ENCODE results near the gene CDKN2B.

CDKN2B gene

GRCh38 chr9:22005702-22006606, 3.2 kb downstream of the CDKN2B start:
- no peaks in the 10 kb centered on the region for H3K79me2 ChIP-seq
- H3K4me2 ChIP-seq (ENCODE audit: low read length), result no peak overlapping the region
- TF ChIP-seq CTCF (IDR thresholded peaks at IDR 0.05), result no peak
- no peak overlapping the region for H3K27ac ChIP-seq
- H3K36me3 ChIP-seq (ENCODE audit: control insufficient read depth, insufficient read depth, low read length), result no peaks in the 10 kb centered on the region
- no peaks in the 10 kb centered on the region for H3K9me3 ChIP-seq (ENCODE audit: control insufficient read depth, low read length)
- no peak overlapping the region for H3K4me3 ChIP-seq (ENCODE audit: low read depth, low read length)
- no peaks in the 10 kb centered on the region for H3K4me1 ChIP-seq
- no peaks in the 10 kb centered on the region for H3K27me3 ChIP-seq (ENCODE audit: control insufficient read depth, insufficient read depth, low read length)
- H3K9ac ChIP-seq, result no peak overlapping the region
- H2AFZ ChIP-seq, result no peak overlapping the region

- H3K36me3 ChIP-seq (ENCODE audit: control insufficient read depth, insufficient read depth, low read length), result no peaks in the 10 kb centered on the region
- H3K27ac ChIP-seq, result no peak overlapping the region
- no peak for TF ChIP-seq CTCF (IDR thresholded peaks at IDR 0.05)
- no peak overlapping the region for H2AFZ ChIP-seq
- H3K9ac ChIP-seq, result no peak overlapping the region
- H3K9me3 ChIP-seq (ENCODE audit: control insufficient read depth, low read length), result no peaks in the 10 kb centered on the region
- H3K4me3 ChIP-seq (ENCODE audit: low read depth, low read length), result no peak overlapping the region
- H3K79me2 ChIP-seq, result no peaks in the 10 kb centered on the region
- no peaks in the 10 kb centered on the region for H3K4me1 ChIP-seq
- H3K4me2 ChIP-seq (ENCODE audit: low read length), result no peak overlapping the region
- H3K27me3 ChIP-seq (ENCODE audit: control insufficient read depth, insufficient read depth, low read length), result no peaks in the 10 kb centered on the region
Observed at GRCh38 chr9:22005021-22005701, 3.9 kb downstream of the CDKN2B start.

- H2AFZ ChIP-seq, result no peak overlapping the region
- H3K79me2 ChIP-seq, result no peaks in the 10 kb centered on the region
- TF ChIP-seq CTCF (IDR thresholded peaks at IDR 0.05), result no peak
- no peak overlapping the region for H3K4me3 ChIP-seq (ENCODE audit: low read depth, low read length)
- H3K36me3 ChIP-seq (ENCODE audit: control insufficient read depth, insufficient read depth, low read length), result no peaks in the 10 kb centered on the region
- no peaks in the 10 kb centered on the region for H3K4me1 ChIP-seq
- no peak overlapping the region for H3K9ac ChIP-seq
- no peaks in the 10 kb centered on the region for H3K27me3 ChIP-seq (ENCODE audit: control insufficient read depth, insufficient read depth, low read length)
- no peak overlapping the region for H3K27ac ChIP-seq
- H3K4me2 ChIP-seq (ENCODE audit: low read length), result no peak overlapping the region
- no peaks in the 10 kb centered on the region for H3K9me3 ChIP-seq (ENCODE audit: control insufficient read depth, low read length)
Observed at GRCh38 chr9:22002038-22002437, 7.1 kb downstream of the CDKN2B start.

- Histone ChIP-seq H3K4me1 (no peaks in the 10 kb centered on the region), H3K9me3 (ENCODE audit: control insufficient read depth, low read length) (no peaks in the 10 kb centered on the region), H3K4me2 (ENCODE audit: low read length) (no peak overlapping the region), H3K27ac (no peak overlapping the region), H3K27me3 (ENCODE audit: control insufficient read depth, insufficient read depth, low read length) (no peaks in the 10 kb centered on the region), H3K9ac (no peak overlapping the region), H3K4me3 (ENCODE audit: low read depth, low read length) (no peak overlapping the region), H3K36me3 (ENCODE audit: control insufficient read depth, insufficient read depth, low read length) (no peaks in the 10 kb centered on the region), H2AFZ (no peak overlapping the region), H3K79me2 (no peaks in the 10 kb centered on the region)
- TF ChIP-seq CTCF (IDR thresholded peaks at IDR 0.05), result no peak
Observed at GRCh38 chr9:21998026-21998425, 11.1 kb downstream of the CDKN2B start.

Data from parathyroid adenoma (tissue), 2 donors.